ENCODE measurements around the gene PLEKHN1.
A peak's percentile ranks its signal among the peaks of the same experiment; 100 is the strongest.
"Not testable (repeated sequence)": the region's sequence is repeated elsewhere in the genome, so short reads cannot be mapped to it uniquely, and the experiment has no call there.

Gene PLEKHN1

DNA sequence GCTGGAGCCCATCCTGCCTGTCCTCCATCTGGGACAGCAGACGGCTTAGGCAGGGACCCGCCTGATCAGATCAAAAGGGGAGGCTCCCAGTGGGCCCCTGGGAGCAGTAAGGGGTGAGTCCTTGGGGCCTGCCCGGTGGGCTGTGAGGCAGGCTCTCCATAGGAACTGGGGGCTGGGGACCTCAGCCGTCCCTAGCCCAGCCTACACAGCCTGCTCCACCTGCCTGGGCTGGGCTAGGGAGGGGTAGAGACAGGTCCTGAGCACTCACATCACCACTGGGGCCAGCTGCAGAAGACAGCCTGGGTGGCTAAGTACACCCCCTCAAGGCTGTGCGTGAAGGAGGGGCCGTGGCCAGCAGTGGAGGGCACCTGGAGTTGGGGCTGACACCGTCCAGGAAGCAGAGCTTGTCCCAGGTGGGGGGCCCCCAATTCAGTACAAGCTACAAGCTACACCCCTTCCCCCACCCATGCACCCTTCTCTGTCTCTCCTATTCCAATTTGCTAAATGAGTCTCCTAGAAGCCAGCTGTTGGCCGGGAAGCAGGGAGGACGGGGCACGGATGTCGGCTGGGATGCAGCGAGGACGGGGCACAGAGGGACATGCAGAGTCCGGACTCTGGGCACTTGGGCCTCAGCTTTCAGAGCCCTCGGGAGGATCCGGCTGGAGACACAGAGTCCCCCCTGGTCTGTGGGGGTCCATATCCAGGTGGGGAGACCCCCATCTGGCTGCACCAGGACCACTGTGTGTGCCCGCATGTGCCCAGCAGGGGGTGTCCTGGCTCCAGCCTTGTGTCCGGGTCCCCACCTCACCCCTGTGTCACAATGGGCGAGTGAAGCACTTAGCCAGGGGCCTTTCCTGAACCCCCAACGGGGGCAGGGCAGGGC lies 48.8 kb downstream of the PLEKHN1 start:
- peak; percentile 60 for DNase-seq

DNA sequence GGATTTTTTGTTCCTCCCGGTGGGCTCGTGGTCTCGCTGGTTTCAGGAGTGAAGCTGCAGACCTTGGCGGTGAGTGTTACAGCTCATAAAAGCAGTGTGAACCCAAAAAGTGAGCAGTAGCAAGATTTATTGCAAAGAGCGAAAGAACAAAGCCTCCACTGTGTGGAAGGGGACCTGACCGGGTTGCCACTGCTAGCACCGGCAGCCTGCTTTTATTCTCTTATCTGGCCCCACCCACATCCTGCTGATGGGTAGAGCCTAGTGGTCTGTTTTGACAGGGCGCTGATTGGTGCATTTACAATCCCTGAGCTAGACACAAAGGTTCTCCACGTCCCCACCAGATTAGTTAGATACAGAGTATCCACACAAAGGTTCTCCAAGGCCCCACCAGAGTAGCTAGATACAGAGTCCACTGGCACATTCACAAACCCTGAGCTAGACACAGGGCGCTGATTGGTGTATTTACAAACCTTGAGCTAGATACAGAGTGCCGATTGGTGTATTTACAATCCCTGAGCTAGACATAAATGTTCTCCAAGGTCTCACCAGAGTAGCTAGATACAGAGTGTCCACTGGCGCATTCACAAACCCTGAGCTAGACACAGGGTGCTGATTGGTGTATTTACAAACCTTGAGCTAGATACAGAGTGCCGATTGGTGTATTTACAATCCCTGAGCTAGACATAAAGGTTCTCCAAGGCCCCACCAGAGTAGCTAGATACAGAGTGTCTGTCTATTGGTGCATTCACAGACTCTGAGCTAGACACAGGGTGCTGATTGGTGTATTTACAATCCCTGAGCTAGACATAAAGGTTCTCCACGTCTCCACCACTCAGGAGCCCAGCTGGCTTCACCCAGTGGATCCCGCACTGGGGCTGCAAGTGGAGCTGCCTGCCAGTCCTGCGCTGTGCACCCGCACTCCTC lies 51.4 kb downstream of the PLEKHN1 start:
- DNase-seq = not testable (repeated sequence)

DNA sequence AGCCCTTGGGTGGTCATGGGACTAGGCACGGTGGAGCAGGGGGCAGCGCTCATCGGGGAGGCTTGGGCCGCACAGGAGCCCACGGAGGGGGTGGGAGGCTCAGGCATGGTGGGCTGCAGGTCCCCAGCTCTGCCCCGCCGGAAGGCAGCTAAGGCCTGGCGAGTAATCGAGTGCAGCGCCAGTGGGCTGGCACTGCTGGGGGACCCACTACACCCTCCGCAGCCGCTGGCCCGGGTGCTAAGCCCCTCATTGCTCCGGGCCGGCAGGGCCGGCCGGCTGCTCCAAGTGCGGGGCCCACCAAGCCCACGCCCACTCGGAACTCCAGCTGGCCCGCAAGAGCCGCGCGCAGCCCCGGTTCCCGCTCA lies 52.0 kb downstream of the PLEKHN1 start:
- DNase-seq = not testable (repeated sequence)

DNA sequence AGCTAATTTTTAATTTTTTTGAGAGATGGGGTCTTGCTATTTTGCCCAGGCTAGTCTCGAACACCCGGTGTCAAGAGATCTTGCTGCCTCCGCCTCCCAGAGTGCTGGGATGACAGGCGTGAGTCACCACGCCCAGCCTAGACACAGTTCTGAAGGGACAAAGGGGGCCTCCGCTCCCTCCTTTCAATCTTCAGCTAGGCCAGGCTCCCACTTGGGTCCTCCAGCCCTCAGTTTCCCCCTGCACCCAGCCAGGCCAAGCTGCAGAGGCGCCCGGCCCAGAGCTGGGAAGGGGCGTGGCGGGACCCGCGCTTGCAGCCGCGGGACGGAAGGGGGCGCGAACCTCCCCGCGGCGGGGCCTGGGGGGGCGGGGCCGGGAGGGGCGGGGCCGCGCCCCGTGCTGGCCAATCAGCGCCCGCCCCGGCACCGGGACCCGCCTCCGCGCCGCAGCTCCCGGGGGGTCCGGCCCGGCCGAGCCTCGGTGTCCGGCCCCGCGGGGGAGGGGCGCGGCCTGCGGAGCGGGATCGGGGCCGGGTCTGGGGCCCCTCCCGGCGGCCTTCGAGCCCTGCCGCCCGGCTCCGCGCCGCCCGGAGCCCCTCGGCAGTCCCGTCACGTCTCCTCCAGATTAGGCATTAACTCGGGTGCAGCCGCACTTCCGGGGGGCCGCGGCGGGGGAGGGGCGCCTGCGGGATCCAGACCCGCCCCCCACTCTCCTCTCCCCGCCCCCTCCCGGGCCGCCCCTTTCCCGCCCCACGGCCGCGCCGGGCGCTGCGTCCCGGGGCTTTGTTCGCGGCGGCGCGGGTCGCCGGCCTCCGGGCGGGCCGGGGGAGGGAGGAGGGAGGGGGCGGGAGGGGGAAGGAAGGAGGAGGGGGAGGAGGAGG lies 53.1 kb downstream of the PLEKHN1 start:
- DNase-seq = peak; percentile 82

DNA sequence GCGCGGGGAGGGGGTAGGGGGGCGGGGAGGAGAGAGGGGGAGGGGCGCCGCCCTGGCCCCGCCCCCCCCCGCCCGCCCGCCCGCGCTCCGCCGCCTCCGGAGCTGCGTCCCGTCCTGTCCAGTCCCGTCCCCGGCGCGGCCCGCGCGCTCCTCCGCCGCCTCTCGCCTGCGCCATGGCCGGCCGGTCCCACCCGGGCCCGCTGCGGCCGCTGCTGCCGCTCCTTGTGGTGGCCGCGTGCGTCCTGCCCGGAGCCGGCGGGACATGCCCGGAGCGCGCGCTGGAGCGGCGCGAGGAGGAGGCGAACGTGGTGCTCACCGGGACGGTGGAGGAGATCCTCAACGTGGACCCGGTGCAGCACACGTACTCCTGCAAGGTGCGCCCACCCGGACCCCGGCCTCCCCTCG lies 53.7 kb downstream of the PLEKHN1 start, which contains the start of gene AGRN:
TSS of gene AGRN (plus strand) at position 121 of the 405 bp plus-strand sequence. CDS start at position 174, 53 bp downstream.
- DNase-seq = no peak

DNA sequence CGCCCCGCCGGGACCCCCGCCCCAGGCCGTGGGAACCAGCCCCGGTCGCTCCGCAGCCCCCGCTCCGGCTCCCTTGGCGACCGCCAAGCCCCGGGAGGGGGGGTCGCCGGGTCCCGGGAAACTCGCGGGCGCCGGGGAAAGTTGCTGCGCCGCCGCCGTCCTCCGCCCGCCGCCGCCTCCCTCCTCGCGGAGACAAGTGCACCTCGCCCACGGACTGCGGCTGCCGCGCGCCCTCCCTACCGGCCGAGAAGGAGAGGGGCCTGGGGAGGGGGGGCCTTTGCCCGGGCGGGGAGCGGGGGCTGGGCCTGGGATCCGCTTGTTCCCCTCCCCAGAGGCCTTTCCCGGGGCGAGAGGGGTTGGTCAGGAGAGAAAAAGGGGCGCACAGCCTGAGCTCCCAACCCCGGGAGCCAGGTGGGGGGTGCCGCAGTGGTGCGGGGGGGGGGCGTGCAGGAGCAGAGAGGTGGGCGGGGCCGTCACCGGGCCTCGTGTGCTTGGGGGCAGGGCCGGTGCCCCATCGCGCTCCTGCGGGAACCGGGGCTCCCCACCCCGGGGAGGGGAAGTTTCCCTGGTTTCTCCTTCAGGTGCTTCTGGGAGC lies 54.2 kb downstream of the PLEKHN1 start:
- DNase-seq = peak; percentile 52

DNA sequence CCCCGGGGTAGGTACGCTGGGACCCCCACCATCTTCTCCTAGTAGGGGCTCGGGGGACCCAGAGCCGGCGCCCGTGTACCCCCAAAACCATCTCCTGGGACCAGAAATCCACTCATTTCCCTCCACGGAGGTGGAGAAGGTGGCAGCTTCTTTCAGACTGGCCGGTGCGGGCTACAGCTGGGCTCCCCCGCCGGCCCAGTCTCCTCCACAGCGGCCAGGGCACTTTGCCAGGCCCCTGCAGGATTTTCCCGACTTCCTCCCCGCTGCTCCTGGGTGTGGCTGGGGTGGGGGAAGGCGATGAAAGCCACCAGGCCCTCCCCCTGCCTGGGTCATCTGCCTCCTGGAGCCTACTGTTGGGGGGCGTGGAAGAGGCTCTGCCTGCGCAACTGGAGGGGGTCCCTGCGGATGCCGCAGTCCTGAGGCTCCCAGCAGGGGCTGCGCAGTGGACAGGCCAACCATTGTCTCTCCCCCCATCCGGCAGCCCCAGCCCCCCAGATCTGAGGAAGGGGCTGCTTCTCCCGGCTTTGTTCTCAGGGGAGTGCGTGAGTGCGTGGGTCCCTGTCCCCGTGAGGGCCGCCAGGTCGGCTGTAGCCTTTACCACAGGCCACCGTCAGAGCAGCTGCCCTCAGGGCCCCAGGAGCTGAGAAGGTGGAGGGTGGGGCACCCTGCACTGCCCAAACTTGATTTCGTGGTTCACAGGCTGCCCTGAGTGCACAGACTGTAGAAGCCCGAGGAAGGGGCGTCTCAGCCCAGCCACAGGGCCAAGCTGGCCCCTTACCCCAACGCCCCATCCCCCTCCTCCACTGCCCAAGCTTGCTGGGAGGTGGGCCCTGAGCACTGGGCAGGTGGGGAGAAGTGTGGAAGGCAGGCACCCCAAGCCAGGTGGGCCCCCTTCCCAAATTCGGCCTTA lies 55.0 kb downstream of the PLEKHN1 start:
- DNase-seq = peak; percentile 68

DNA sequence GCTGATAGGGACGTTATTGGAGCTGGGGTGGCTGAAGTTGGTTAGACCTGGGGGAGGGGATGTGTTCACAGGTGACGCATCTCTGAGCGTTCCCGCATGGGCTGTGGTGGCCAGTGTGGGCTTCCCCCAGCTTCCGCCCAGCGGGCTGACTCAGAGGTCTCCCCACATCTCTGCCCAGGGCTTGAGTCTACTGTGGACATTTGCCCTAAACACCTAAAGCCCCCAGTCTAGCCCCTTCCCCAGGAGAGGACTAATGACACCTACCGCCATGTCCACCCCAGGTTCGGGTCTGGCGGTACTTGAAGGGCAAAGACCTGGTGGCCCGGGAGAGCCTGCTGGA lies 55.6 kb downstream of the PLEKHN1 start:
- no peak for DNase-seq

DNA sequence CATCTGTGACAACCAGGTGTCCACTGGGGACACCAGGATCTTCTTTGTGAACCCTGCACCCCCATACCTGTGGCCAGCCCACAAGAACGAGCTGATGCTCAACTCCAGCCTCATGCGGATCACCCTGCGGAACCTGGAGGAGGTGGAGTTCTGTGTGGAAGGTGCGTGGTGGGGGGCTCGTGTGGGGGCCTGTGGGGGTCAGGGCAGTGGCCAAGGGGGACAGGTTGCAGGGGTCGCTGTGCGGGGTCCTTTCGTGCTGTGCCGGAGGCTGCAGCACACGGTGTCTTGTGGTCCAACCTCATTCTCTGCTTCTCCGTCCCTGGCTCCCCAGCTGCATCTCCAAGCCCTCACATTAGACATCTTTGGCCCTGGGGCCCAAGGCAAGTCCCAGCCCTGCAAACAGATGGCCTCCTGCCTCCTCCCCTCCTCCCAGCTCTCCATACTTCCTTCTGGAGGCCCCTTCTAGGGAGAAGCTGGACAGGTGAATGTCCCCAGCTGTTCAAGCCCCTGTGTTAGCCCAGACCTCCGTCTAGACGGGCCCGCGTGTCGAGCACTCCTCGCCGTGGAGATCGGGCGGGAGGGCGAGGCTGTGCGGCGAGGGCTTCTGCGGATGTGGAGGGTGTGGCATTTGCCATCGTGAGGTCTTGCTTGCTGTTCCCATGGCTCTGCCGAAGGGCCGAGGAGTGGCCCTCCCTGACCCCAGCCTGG lies 56.2 kb downstream of the PLEKHN1 start:
- DNase-seq = no peak

DNA sequence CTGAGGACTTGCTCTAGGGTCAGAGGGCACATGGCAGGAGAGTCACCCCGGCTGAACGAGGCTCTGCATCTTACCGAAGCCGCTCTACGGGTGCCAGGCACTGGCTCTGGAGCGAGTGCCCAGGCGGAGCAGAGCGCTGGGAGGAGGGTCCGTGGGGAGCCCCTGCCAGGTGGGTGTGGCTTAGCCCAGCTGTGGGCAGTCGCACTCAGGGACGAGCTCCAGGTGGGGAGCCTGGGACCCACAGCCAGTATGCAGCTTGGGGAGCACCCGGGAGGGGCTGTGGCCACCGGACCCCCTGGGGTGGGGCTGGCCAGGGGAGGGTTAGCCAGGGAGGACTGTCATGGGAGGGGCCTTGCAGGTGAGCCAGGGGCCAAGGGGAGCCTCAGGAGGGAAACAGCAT lies 57.4 kb downstream of the PLEKHN1 start:
- no peak for DNase-seq

DNA sequence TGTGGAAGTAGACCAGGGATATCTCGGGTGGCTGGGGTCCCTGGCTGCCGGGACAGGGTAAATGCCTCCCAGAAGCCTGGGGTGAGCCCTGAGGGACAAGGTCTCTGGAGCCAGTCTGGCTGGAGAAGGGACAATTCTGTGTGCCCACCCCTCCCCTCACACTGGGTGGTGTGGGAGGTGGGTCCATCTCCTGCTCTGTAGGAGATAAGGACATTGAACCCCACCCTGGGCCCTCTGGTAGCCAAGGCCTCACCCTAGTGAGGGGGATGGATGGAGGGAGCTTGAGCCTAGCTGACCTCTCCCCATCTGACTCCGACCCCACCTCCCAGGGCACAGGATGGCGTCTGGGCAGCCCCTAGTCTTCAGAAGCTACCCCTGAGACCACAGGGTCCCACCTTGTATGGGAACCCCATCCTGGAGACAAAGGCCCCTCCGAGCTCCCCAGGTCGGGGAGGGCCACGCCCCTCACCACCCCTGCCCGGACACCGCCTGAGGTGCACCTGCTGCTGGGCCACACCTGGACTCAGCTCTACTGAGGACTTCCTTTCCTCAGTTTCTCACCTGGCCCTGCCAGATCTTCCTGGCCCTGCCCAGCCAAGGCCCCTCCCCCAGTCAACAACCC lies 58.0 kb downstream of the PLEKHN1 start:
- peak; percentile 79 for DNase-seq

DNA sequence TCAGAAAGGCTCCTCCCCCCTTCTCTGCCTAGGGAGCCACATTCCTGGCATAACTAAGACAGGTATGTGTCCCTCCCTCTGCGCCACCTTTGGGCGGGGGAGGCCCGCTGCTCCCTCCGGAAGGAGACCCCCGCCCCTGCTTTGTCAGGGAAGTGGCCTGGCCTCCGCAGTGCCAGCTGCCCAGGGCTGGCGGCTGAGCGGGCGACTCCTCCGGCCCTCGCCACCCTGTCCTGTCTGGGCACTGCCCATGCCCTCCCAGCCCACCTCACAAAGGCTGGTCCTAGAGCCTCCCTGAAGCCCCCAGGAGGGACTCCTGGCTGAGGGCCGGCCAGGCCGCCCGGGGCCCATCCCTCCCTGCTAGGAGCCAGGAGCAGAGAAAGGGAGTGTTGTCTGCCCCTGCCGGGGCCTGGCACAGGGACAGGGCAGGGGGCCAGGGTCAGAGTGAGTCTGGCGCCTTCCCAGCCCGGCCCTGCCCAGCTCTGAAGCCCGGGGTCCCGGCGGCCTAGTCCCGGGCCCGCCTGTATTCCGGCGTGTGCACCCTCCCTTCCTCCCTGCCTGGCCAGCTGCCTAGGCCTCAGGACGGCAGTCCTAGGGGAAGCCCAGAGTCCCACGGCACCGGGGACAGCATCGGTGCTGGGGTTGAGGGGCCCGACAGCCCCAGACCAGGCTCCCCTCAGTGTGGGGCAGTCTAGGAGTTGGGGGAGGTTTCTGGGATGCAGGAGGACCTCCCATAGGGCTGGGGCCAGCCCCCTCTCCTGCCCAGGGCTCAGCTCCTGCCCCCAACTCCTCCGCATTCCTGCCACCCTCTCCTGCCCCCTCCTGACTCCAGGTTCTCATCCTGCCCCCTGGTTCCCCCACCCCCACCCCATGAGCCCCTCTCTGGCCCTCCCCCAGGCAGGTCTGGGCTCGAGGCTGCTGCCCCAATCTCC lies 58.8 kb downstream of the PLEKHN1 start:
- peak; percentile 55 for DNase-seq
